MM.1S (cell line): ENCODE data around the gene GNPTAB.

Source experiments
- DNase-seq: peaks from one replicate; pipeline ENCODE4 v3.0.0-alpha.2; 2015
- H2AFZ ChIP-seq: fragments of 300-600 bp; sonication (generic); 2 replicates; pipeline ENCODE4 v1.6.0; 2016; ENCODE audit warnings: antibody characterized with exemption, low read length
- H3F3A ChIP-seq: fragments of 300-600 bp; sonication (generic); 2 replicates; pipeline ENCODE4 v1.6.1; 2016; ENCODE audit warnings: mild to moderate bottlenecking, antibody characterized with exemption, low read length, moderate library complexity, mixed read lengths; ENCODE audit not compliant: insufficient read depth
- H3K27ac ChIP-seq: fragments of 300-600 bp; sonication (generic); 2 replicates; pipeline ENCODE4 v1.5.1; 2016; ENCODE audit warnings: mild to moderate bottlenecking, low read length
- H3K27me3 ChIP-seq: fragments of 300-600 bp; sonication (generic); replicated peaks from 2 replicates; pipeline ENCODE4 v1.6.0; 2016; ENCODE audit warnings: low read length; ENCODE audit not compliant: insufficient read depth
- H3K36me3 ChIP-seq: fragments of 300-600 bp; sonication (generic); replicated peaks from 2 replicates; pipeline ENCODE4 v1.6.1; 2016; ENCODE audit warnings: mild to moderate bottlenecking, low read length, mixed read lengths; ENCODE audit not compliant: insufficient read depth
- H3K4me1 ChIP-seq: fragments of 300-600 bp; sonication (generic); 2 replicates; pipeline ENCODE4 v1.6.1; 2016; ENCODE audit warnings: low read length, mixed read lengths
- H3K4me2 ChIP-seq: fragments of 300-600 bp; sonication (generic); 2 replicates; pipeline ENCODE4 v1.6.0; 2016; ENCODE audit warnings: low read depth, low read length
- H3K4me3 ChIP-seq: fragments of 300-600 bp; sonication (generic); 2 replicates; pipeline ENCODE4 v1.5.1; 2016; ENCODE audit warnings: low read length, mixed read lengths
- H3K79me2 ChIP-seq: fragments of 300-600 bp; sonication (generic); 2 replicates; pipeline ENCODE4 v1.6.1; 2016; ENCODE audit warnings: mixed run types, low read length, mixed read lengths
- H3K9ac ChIP-seq: fragments of 300-600 bp; sonication (generic); 2 replicates; pipeline ENCODE4 v1.6.1; 2016; ENCODE audit warnings: low read length, mixed read lengths
- H3K9me2 ChIP-seq: fragments of 300-600 bp; sonication (generic); replicated peaks from 2 replicates; pipeline ENCODE4 v1.6.1; 2016; ENCODE audit warnings: mild to moderate bottlenecking, low read length, mixed read lengths; ENCODE audit not compliant: insufficient read depth
- H3K9me3 ChIP-seq: fragments of 300-600 bp; sonication (generic); replicated peaks from 2 replicates; pipeline ENCODE4 v1.6.1; 2016; ENCODE audit warnings: mild to moderate bottlenecking, low read length, mixed read lengths; ENCODE audit not compliant: insufficient read depth
- H4K20me1 ChIP-seq: fragments of 300-600 bp; sonication (generic); 2 replicates; pipeline ENCODE4 v1.6.1; 2016; ENCODE audit warnings: mild to moderate bottlenecking, low read length, moderate library complexity, mixed read lengths; ENCODE audit not compliant: insufficient read depth
- CTCF ChIP-seq: fragments of 300-600 bp; sonication (generic); IDR thresholded peaks from 2 replicates; pipeline ENCODE4 v1.5.1; 2016; ENCODE audit warnings: antibody characterized with exemption, low read length, mixed read lengths
- EZH2 ChIP-seq: fragments of 300-600 bp; sonication (generic); optimal IDR thresholded peaks from 2 replicates; pipeline ENCODE3; 2017; ENCODE audit warnings: low read depth, mild to moderate bottlenecking, antibody characterized with exemption, low read length, mixed read lengths
- EZH2phosphoT487 ChIP-seq: fragments of 300-600 bp; sonication (generic); IDR thresholded peaks from 2 replicates; pipeline ENCODE4 v1.6.1; 2018; ENCODE audit warnings: antibody characterized with exemption, low read length

GNPTAB gene

DNA sequence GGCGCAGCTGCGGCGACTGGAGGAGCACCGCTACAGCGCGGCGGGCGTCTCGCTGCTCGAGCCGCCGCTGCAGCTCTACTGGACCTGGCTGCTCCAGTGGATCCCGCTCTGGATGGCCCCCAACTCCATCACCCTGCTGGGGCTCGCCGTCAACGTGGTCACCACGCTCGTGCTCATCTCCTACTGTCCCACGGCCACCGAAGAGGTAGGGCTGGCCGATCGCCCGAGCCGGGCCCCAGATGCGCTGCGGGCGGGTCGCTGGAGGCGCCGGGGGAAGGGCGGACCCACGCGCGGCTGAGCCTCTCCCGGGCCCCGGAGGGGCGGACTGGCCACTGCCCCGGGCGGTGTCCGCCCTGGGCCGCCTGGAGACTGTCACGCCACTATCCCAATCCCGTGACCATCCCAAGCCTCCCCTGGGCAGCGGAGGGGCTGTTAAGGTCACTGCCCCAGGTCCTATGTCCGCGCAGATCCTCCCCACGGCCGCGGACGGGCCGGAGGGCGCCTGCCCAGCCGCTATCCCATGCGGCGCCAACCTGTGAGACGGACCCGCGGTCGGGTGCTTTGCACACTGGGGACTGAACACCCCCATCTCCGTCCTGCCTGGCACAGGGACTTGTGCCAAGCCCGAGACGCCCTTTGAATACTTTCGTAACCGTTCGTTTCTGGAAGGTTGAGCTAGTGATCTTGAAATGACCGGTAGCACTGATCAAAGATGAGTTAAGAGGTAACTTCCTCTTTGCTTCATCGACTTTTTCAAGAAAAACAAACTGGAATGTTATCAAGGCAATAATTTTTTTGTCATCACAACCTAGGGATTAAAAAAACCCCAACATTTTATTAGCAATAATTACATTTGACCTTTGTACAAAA is 132.6 kb downstream of the GNPTAB start:
- H3K27me3 ChIP-seq, result no peaks in the 10 kb centered on the region
- H3K9ac ChIP-seq, result peak overlapping the region; percentile 88
- DNase-seq, result peak; percentile 38
- H3K4me2 ChIP-seq, result peak overlapping the region; percentile 43
- H3K27ac ChIP-seq, result peak overlapping the region; percentile 53; the same call in 1 of the 2 replicates
- H3K4me3 ChIP-seq, result peak overlapping the region; percentile 68
- H3K9me2 ChIP-seq, result no peaks in the 10 kb centered on the region
- H3K36me3 ChIP-seq, result no peaks in the 10 kb centered on the region
- TF ChIP-seq CTCF, result no peak
- no peak for TF ChIP-seq EZH2
- no peak for TF ChIP-seq EZH2phosphoT487
- no peaks in the 10 kb centered on the region for H3K9me3 ChIP-seq
- H3K4me1 ChIP-seq, result peaks cover 8% of the 10 kb centered on the region
- peak overlapping the region; percentile 49 for H2AFZ ChIP-seq
- peaks cover 53% of the 10 kb centered on the region for H3K79me2 ChIP-seq
- H4K20me1 ChIP-seq, result no peaks in the 10 kb centered on the region
- H3F3A ChIP-seq, result peaks cover 12% of the 10 kb centered on the region

GRCh38 chr12:101697197-101697929 is 133.4 kb downstream of the GNPTAB start, which contains the start of gene CHPT1:
TSS of gene CHPT1 (plus strand) at chr12:101697640. CDS start at chr12:101697862, 222 bp downstream.
- peak within 1 kb of the TSS; percentile 81; the same call in 1 of the 2 replicates for H3K27ac ChIP-seq
- H2AFZ ChIP-seq, result peak within 1 kb of the TSS; percentile 95
- H4K20me1 ChIP-seq, result no peaks in the 10 kb centered on the region
- H3K4me3 ChIP-seq, result peak within 1 kb of the TSS; percentile 95
- peaks cover 12% of the 10 kb centered on the region for H3F3A ChIP-seq
- H3K9me2 ChIP-seq, result no peaks in the 10 kb centered on the region
- peaks cover 8% of the 10 kb centered on the region for H3K4me1 ChIP-seq
- peaks cover 45% of the 10 kb centered on the region for H3K79me2 ChIP-seq
- H3K9me3 ChIP-seq, result no peaks in the 10 kb centered on the region
- TF ChIP-seq CTCF (no peak), EZH2 (no peak)
- peak within 1 kb of the TSS; percentile 91 for H3K4me2 ChIP-seq
- DNase-seq, result peak; percentile 82
- H3K36me3 ChIP-seq, result no peaks in the 10 kb centered on the region
- no peaks in the 10 kb centered on the region for H3K27me3 ChIP-seq
- peak within 1 kb of the TSS; percentile 88 for H3K9ac ChIP-seq

DNA sequence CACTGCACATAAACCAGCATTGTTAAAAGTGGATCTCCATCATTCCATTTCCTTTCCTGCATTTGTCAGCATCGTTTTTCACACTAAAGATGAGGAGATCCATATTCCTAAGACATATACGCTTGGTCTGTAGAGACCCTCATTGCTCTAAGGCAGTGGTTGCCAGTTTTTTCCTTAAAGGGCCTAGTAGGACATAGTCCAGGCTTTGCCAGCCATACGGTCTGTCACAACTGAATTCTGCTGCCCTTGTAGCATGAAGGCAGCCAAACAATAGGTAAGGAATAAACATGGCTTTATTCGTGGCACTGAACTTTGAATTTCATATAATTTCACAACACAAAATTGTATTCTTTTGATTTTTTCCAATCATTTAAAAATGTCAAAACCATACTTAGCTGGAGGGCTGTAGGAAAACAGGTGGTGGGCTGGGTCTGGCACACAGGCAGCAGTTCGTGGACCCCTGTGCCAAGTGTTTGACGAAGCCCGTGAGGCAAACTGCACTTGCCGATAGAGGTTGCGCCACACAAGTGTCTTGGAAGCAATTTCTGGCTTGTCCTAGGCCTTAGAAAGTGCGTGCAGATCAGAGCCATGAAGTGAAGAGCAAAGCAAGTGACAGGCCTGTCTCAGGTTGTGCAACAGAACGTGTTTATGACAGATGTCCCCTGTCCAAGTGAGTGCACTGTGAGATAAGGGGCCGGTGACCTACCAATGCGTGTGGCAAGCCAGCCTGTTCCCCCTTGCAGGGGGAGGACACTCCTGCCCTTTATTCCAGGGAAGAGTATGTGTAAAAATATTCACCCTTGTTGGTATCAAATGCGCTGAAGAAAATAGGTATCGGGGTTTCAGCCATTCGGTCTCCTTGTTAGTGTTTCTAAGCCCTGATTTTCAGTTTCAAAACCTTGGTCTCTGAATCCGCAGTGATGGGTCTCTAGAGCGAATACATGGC is 134.2 kb downstream of the GNPTAB start:
- peak overlapping the region; percentile 95 for H3K4me3 ChIP-seq

More for the DNA sequence above, 134.2 kb downstream of the GNPTAB start:
- Histone ChIP-seq H3K4me1 (peaks cover 8% of the 10 kb centered on the region), H3K79me2 (peaks cover 36% of the 10 kb centered on the region), H3K9ac (peak overlapping the region; percentile 87), H3K4me2 (peak overlapping the region; percentile 91), H4K20me1 (no peaks in the 10 kb centered on the region), H3F3A (peaks cover 12% of the 10 kb centered on the region), H3K27ac (peak overlapping the region; percentile 81; the same call in 1 of the 2 replicates), H3K27me3 (no peaks in the 10 kb centered on the region), H2AFZ (peak overlapping the region; percentile 95), H3K9me3 (no peaks in the 10 kb centered on the region), H3K9me2 (no peaks in the 10 kb centered on the region), H3K36me3 (no peaks in the 10 kb centered on the region)
- peak; percentile 60 for DNase-seq
- TF ChIP-seq EZH2phosphoT487 (no peak), CTCF (no peak), EZH2 (no peak)
